CD4-positive, alpha-beta memory T cell (primary cell): ENCODE measurements around the gene SLC22A6. TPM values are rescaled to one million over a fixed set of nuclear protein-coding genes. Genes with fewer than 3 reads are reported as not detected.
A peak's percentile ranks its signal among the peaks of the same experiment; 100 is the strongest.

Experiments
- CTCF ChIA-PET: fragments of 350-600 bp; sonication (Branson Sonifier 250); formaldehyde crosslinking; loops from one replicate; lab custom pipeline; 2021; ENCODE audit warnings: inconsistent platforms; ENCODE audit not compliant: partially characterized antibody; lab: Charles Lee
- POLR2A ChIA-PET: fragments of 350-600 bp; sonication (Branson Sonifier 250); formaldehyde crosslinking; loops from one replicate; lab custom pipeline; 2021; ENCODE audit not compliant: partially characterized antibody; lab: Charles Lee
- DNase-seq, 5 donors: peaks; one replicate each; pipeline versions ENCODE4 v3.0.0 to v3.0.0-alpha.2; 2020 to 2022; ENCODE audit warnings: mixed read lengths in 1 of 5
- H3K27ac ChIP-seq: one replicate; pipeline ENCODE4 v1.7.0; 2013; ENCODE audit warnings: low read depth, low read length
- H3K27me3 ChIP-seq: 2 replicates; pipeline ENCODE4 v1.7.0; 2013; ENCODE audit warnings: mild to moderate bottlenecking, low read length, moderate library complexity; ENCODE audit not compliant: insufficient read depth
- H3K36me3 ChIP-seq: 2 replicates; pipeline ENCODE4 v1.7.0; 2013; ENCODE audit warnings: mild to moderate bottlenecking, low read length, moderate library complexity; ENCODE audit not compliant: insufficient read depth
- H3K4me1 ChIP-seq: 2 replicates; pipeline ENCODE4 v1.7.0; 2013; ENCODE audit warnings: mild to moderate bottlenecking, low read length, moderate library complexity; ENCODE audit not compliant: insufficient read depth
- H3K4me3 ChIP-seq, 2 donors: one replicate each; pipeline ENCODE4 v1.7.0; 2013; ENCODE audit warnings: low read length in 2 of 2, mild to moderate bottlenecking in 1 of 2
- H3K9me3 ChIP-seq, 2 donors: one replicate each; pipeline ENCODE4 v1.7.0; 2013; ENCODE audit warnings: low read length in 2 of 2, control low read depth in 1 of 2; ENCODE audit not compliant: control insufficient read depth in 1 of 2
- H3K27ac Mint-ChIP-seq, 7 donors: one replicate each; pipeline ENCODE4 v1.8.0; 2020 to 2021; ENCODE audit warnings: mixed read lengths in 7 of 7, mild to moderate bottlenecking in 6 of 7, inconsistent platforms in 3 of 7, moderate library complexity in 3 of 7
- H3K27me3 Mint-ChIP-seq, 2 donors: one replicate each; pipeline ENCODE4 v1.8.0; 2020 to 2021; ENCODE audit warnings: mixed read lengths in 2 of 2
- H3K36me3 Mint-ChIP-seq, 2 donors: one replicate each; pipeline ENCODE4 v1.8.0; 2020 to 2021; ENCODE audit warnings: mixed read lengths in 2 of 2, inconsistent platforms in 1 of 2, mild to moderate bottlenecking in 1 of 2
- H3K4me1 Mint-ChIP-seq, 4 donors: one replicate each; pipeline ENCODE4 v1.8.0; 2020 to 2021; ENCODE audit warnings: mixed read lengths in 4 of 4, mild to moderate bottlenecking in 1 of 4
- H3K4me3 Mint-ChIP-seq, 8 donors: one replicate each; pipeline ENCODE4 v1.8.0; 2020 to 2021; ENCODE audit warnings: mixed read lengths in 8 of 8, mild to moderate bottlenecking in 7 of 8, moderate library complexity in 6 of 8, inconsistent platforms in 3 of 8
- H3K9me3 Mint-ChIP-seq, 8 donors: one replicate each; pipeline ENCODE4 v1.8.0; 2020 to 2021; ENCODE audit warnings: mixed read lengths in 8 of 8, mild to moderate bottlenecking in 5 of 8, inconsistent platforms in 3 of 8, moderate library complexity in 1 of 8
- intact Hi-C: fragments of 100-400 bp; cut with micrococcal nuclease; formaldehyde crosslinking; loops from one replicate; pipeline ENCODE4 v1.15.1; 2023
- polyA plus RNA-seq, 2 donors: library from polyadenylated mRNA; unstranded; fragments of 300-500 nt; fragmentation: Illumina TruSeq; gene quantifications; one replicate each; pipeline ENCODE4 v1.2.3, GENCODE V29; 2021
- total RNA-seq, 2 experiments: library from RNA; stranded (reverse); gene quantifications; one replicate each; pipeline ENCODE4 v1.2.3, GENCODE V29; 2021

SLC22A6 gene
- total and polyA plus RNA-seq, 4 experiments from 2014 or later: not detected

- Mint-ChIP-seq H3K27me3 (peaks cover 13 to 28% of the 10 kb centered on the region in 2 donors), H3K4me3 (no peak overlapping the region), H3K36me3 (no peaks in the 10 kb centered on the region), H3K9me3 (no peaks in the 10 kb centered on the region), H3K27ac (no peak overlapping the region), H3K4me1 (peaks cover 0 to 4% (median 2%) of the 10 kb centered on the region in 4 donors)
- Histone ChIP-seq H3K9me3 (no peaks in the 10 kb centered on the region), H3K27me3 (no peaks in the 10 kb centered on the region), H3K27ac (no peak overlapping the region), H3K4me1 (no peaks in the 10 kb centered on the region), H3K36me3 (no peaks in the 10 kb centered on the region), H3K4me3 (no peak overlapping the region)
- intact Hi-C loops: no loop called here
- ChIA-PET POLR2A (no interaction called here), CTCF (interaction anchor here (0.6 to 8.5 kb wide), 3 partner anchors 7 to 114 kb away, joined by 3 to 233 read pairs (median 5); no protein-coding TSS in a partner anchor)
- no peak for DNase-seq
Measured at GRCh38 chr11:63019506-63019905, 34.7 kb upstream of the SLC22A6 start.

GRCh38 chr11:63017306-63017974, 32.7 kb upstream of the SLC22A6 start:
- CTCF ChIA-PET: interaction anchor here (8.5 kb wide), 1 partner anchor 112 kb away, joined by 233 read pairs; no protein-coding TSS in a partner anchor
- Mint-ChIP-seq H3K4me1 (no peaks in the 10 kb centered on the region), H3K36me3 (no peaks in the 10 kb centered on the region), H3K9me3 (no peaks in the 10 kb centered on the region), H3K4me3 (no peak overlapping the region), H3K27me3 (peaks cover 13 to 28% of the 10 kb centered on the region in 2 donors), H3K27ac (no peak overlapping the region)
- Histone ChIP-seq H3K9me3 (no peaks in the 10 kb centered on the region), H3K4me3 (no peak overlapping the region), H3K27ac (no peak overlapping the region), H3K36me3 (no peaks in the 10 kb centered on the region), H3K4me1 (no peaks in the 10 kb centered on the region), H3K27me3 (no peaks in the 10 kb centered on the region)
- DNase-seq: no peak
- POLR2A ChIA-PET: no interaction called here
- intact Hi-C loops: no loop called here

- no peak within 1 kb of the TSS for H3K27ac ChIP-seq
- no peaks in the 10 kb centered on the region for H3K9me3 ChIP-seq
- CTCF ChIA-PET: interaction anchor here (1.3 to 1.5 kb wide), 2 partner anchors 110 to 113 kb away, joined by 4 to 6 read pairs; no protein-coding TSS in a partner anchor
- Mint-ChIP-seq H3K4me1 (no peaks in the 10 kb centered on the region), H3K27ac (no peak within 1 kb of the TSS), H3K36me3 (no peaks in the 10 kb centered on the region), H3K4me3 (no peak within 1 kb of the TSS), H3K9me3 (no peaks in the 10 kb centered on the region), H3K27me3 (peaks cover 7 to 20% of the 10 kb centered on the region in 2 donors)
- POLR2A ChIA-PET: no interaction called here
- no peak for DNase-seq
- H3K4me3 ChIP-seq: no peak within 1 kb of the TSS
- no peaks in the 10 kb centered on the region for H3K4me1 ChIP-seq
- intact Hi-C loops: no loop called here
- H3K27me3 ChIP-seq: no peaks in the 10 kb centered on the region
- H3K36me3 ChIP-seq: no peaks in the 10 kb centered on the region
Measured at GRCh38 chr11:63015521-63016215, 30.9 kb upstream of the SLC22A6 start, which contains the start of gene SLC22A8. TSS of gene SLC22A8 (minus strand) at chr11:63015841. CDS start at chr11:63014958, 883 bp downstream.

DNA sequence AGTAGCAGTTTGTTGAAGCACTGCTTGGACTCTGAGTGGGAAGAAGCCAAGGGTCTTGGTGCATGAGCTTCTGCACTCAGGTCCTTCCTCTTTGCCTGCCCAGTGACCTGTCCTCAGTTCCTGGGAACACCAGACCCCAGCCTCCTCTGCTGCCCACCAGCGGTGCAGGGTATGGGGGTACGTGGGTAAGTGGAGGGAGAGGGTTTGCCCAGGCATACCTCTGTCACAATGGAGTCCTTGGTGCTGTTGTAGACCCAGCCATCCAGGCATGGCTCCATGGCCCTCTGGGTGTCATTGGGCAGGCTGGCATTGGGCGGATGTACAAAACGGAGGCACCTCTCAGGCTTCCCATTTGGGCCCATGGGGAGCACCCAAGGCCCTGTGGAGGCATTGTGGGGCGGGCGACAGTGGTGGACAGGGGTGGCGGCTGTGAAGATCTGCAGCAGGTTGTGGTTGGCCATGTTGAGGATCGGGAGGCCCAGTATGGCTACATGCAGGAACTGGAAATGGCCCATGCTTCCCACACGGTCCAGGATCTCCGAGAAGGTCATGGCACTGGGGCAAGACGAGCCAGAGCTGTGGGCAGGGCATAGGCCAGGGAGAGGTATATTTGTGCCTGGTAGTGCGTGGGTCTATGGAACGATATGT, 29.8 kb upstream of the SLC22A6 start:
- Mint-ChIP-seq H3K27me3 (peaks cover 9 to 20% of the 10 kb centered on the region in 2 donors), H3K9me3 (no peaks in the 10 kb centered on the region), H3K4me1 (no peaks in the 10 kb centered on the region), H3K4me3 (no peak overlapping the region), H3K36me3 (no peaks in the 10 kb centered on the region), H3K27ac (no peak overlapping the region)
- Histone ChIP-seq H3K4me1 (no peaks in the 10 kb centered on the region), H3K27me3 (no peaks in the 10 kb centered on the region), H3K27ac (no peak overlapping the region), H3K36me3 (no peaks in the 10 kb centered on the region), H3K4me3 (no peak overlapping the region), H3K9me3 (no peaks in the 10 kb centered on the region)
- intact Hi-C loops: no loop called here
- ChIA-PET CTCF (interaction anchor here (1.3 to 1.5 kb wide), 2 partner anchors 108 to 112 kb away, joined by 4 to 6 read pairs; no protein-coding TSS in a partner anchor), POLR2A (no interaction called here)
- no peak for DNase-seq

DNA sequence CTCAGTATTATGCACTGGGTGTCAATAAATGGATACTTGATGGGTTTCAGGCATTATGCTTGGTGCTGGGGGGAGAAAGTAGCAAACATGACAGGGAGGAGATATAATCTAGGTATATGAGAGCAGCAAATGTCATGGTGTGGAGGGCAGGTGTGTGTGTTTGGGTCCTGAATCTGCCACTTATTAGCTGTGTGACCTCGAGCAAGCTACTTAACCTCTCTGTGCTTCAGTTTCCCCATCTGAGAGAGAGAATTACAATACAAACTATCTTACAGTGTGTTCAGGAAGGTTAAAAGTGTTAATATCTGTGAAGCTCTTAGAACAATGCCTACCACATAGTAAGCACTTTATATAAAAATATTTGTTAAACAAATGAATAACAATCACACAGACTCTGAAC, 28.1 kb upstream of the SLC22A6 start:
- CTCF ChIA-PET: interaction anchor here (0.7 kb wide), 1 partner anchor 8 kb away, joined by 3 read pairs; no protein-coding TSS in a partner anchor
- H3K27me3 ChIP-seq: no peaks in the 10 kb centered on the region

DNA sequence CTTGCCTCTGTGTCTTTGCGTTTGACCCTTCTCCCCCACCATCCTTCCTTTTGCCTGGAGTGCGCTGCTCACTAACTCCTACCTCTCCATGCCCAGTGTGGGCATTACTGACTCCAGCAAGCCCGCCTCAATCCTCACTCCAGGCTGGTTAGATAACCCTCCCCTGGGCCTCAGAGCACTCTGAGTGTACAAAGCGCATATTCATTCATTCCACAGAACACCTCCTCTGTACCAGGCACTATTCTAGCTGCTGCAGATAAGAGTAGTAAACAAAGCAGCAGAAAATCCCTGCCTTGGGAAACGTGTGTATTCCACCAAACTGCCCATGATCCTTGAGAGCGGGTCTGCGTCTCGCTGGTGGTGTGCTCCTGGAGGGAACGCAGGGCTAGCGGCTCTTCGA, 27.7 kb upstream of the SLC22A6 start:
- no peaks in the 10 kb centered on the region for H3K4me1 Mint-ChIP-seq
- H3K4me3 Mint-ChIP-seq: no peak overlapping the region
- H3K9me3 Mint-ChIP-seq: no peaks in the 10 kb centered on the region
- H3K4me1 ChIP-seq: no peaks in the 10 kb centered on the region
- no peaks in the 10 kb centered on the region for H3K36me3 Mint-ChIP-seq
- no peak for DNase-seq
- ChIA-PET POLR2A (no interaction called here), CTCF (interaction anchor here (0.7 kb wide), 2 partner anchors 7 to 9 kb away, joined by 3 read pairs; no protein-coding TSS in a partner anchor)
- H3K27ac ChIP-seq: no peak overlapping the region
- H3K4me3 ChIP-seq: no peak overlapping the region
- intact Hi-C loops: no loop called here
- no peaks in the 10 kb centered on the region for H3K9me3 ChIP-seq
- peak overlapping the region in 1 of 7 donors; percentile 33 for H3K27ac Mint-ChIP-seq
- H3K27me3 Mint-ChIP-seq: peaks cover 3 to 8% of the 10 kb centered on the region in 2 donors
- H3K27me3 ChIP-seq: no peaks in the 10 kb centered on the region
- H3K36me3 ChIP-seq: no peaks in the 10 kb centered on the region

More for the DNA sequence above, 28.1 kb upstream of the SLC22A6 start:
- H3K9me3 ChIP-seq: no peaks in the 10 kb centered on the region
- no peak for DNase-seq
- Mint-ChIP-seq H3K27me3 (peaks cover 3 to 10% of the 10 kb centered on the region in 2 donors), H3K9me3 (no peaks in the 10 kb centered on the region), H3K36me3 (no peaks in the 10 kb centered on the region), H3K27ac (no peak overlapping the region), H3K4me3 (no peak overlapping the region), H3K4me1 (no peaks in the 10 kb centered on the region)
- intact Hi-C loops: no loop called here
- H3K4me1 ChIP-seq: no peaks in the 10 kb centered on the region
- H3K27ac ChIP-seq: no peak overlapping the region
- POLR2A ChIA-PET: no interaction called here
- H3K4me3 ChIP-seq: no peak overlapping the region
- H3K36me3 ChIP-seq: no peaks in the 10 kb centered on the region
